ENCODE measurements around the gene BLOC1S5.

DNA sequence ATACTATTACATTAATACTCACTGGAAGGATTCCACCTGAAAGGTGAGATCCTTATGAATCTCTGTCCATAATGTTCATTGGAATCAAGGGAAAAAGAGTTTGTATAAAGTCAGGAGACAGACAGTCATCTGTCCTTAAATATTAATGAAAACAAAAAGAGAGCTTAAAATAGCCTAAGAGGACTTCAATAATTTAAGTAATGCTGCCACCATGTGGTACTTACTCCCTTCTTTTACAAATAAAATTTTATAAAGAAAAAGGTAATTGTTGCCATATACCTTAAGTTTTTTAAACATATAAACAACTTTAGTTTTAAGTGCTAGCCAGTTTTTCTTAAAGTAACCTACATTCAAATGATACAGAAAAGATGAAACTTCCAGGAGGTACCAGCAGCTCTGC is 5.1 kb downstream of the BLOC1S5 start:
- TF ChIP-seq POLR2A (IDR thresholded peaks at IDR 0.05) (no peak), POLR2AphosphoS5 (IDR thresholded peaks at IDR 0.05) (no peak)
- TF ChIP-seq, protein P1, sequence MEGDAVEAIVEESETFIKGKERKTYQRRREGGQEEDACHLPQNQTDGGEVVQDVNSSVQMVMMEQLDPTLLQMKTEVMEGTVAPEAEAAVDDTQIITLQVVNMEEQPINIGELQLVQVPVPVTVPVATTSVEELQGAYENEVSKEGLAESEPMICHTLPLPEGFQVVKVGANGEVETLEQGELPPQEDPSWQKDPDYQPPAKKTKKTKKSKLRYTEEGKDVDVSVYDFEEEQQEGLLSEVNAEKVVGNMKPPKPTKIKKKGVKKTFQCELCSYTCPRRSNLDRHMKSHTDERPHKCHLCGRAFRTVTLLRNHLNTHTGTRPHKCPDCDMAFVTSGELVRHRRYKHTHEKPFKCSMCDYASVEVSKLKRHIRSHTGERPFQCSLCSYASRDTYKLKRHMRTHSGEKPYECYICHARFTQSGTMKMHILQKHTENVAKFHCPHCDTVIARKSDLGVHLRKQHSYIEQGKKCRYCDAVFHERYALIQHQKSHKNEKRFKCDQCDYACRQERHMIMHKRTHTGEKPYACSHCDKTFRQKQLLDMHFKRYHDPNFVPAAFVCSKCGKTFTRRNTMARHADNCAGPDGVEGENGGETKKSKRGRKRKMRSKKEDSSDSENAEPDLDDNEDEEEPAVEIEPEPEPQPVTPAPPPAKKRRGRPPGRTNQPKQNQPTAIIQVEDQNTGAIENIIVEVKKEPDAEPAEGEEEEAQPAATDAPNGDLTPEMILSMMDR (IDR thresholded peaks at IDR 0.05) = no peak
